GM21825 (cell line): ENCODE data around the gene GHRH.

Source experiments
- ATAC-seq: cut with Tn5 transposase; IDR thresholded peaks from one replicate; pipeline ENCODE4 v1.9.1; 2021; ENCODE audit warnings: mild to moderate bottlenecking, moderate library complexity; ENCODE audit not compliant: unreplicated experiment

The GHRH gene

GRCh38 chr20:37209193-37209592 lies 52.4 kb downstream of the GHRH start:
- no peak for ATAC-seq

- ATAC-seq, result no peak
Observed at GRCh38 chr20:37207171-37207570, 54.4 kb downstream of the GHRH start.

- ATAC-seq, result no peak
Observed at GRCh38 chr20:37205794-37206193, 55.8 kb downstream of the GHRH start.

- ATAC-seq, result no peak
Observed at GRCh38 chr20:37205130-37205529, 56.5 kb downstream of the GHRH start.

- ATAC-seq, result no peak
Observed at GRCh38 chr20:37204056-37204455, 57.6 kb downstream of the GHRH start.

- no peak for ATAC-seq
Observed at GRCh38 chr20:37202267-37202943, 59.2 kb downstream of the GHRH start.

- ATAC-seq, result no peak
Observed at GRCh38 chr20:37201827-37202162, 59.8 kb downstream of the GHRH start.
